GM18508 (cell line): Measurements from ENCODE around the gene STEEP1.

ENCODE experiments used
- ATAC-seq: cut with Tn5 transposase; IDR thresholded peaks from one replicate; pipeline ENCODE4 v1.9.1; 2021; ENCODE audit warnings: moderate number of reproducible peaks; ENCODE audit not compliant: insufficient read depth, unreplicated experiment

STEEP1 gene

DNA sequence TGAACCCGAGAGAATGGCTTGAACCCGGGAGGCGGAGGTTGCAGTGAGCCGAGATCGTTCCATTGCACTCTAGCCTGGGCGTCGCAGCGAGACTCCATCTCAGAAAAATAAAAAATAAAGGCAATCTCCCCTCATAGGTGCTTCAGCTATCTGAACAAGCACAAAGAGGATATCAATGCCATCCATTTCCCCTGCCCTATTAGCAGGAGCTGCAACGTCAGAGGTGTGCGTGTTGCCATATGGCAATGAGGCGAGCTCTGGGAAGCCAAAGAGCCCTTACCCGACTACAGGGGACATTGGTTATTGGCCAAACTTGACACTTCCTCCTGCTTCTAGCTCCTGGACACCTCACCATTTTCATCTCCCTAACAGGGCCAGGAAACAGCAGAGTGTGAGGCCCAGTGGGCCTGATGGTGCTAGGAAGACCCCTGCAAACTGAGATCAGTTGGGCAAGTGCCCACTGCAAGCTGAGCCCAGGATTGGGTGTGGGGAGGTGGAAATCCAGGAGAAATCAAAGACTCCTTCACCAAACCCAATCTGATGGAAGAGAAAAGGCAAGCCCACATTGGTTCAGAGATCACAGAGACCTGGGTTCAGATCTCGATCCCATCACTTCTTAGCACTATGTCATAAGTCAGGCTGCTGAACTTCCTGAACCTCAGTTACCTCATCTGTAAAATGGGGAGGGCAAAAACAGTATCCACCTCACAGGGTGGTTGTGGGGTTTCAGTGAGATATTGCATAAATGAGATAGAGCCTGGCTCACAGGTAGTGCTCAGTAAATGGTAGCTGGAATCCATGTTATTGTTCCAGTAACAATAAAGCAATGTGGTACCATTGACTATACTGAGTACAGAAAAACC, 75.8 kb downstream of the STEEP1 start:
- no peak for ATAC-seq

DNA sequence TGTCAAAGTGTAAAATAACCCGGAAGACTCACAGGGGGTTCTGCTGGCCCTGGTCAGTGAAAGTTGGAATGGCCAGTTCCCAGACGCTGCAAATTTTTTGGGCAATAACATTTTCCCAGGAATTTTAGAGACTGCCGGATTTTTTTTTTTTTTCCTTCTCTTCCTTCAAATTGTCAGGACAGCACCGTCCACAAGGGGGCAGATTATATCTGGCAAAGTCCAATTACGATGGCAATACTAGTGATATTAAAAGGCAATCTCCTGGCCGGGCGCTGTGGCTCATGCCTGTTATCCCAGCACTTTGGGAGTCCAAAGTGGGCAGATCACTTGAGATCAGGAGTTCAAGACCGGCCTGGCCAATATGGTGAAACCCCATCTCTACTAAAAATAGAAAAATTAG, 76.5 kb downstream of the STEEP1 start:
- no peak for ATAC-seq
